Measurements from ENCODE around the gene RPS27. TPM values are rescaled to one million over a fixed set of nuclear protein-coding genes. Genes with fewer than 3 reads are reported as not detected.

The RPS27 gene
- total and polyA plus RNA-seq, 2 of the 13 experiments (the other 11 are each of a cell fraction or from before 2014, with no cell fraction given) = 3,737 to 9,964 TPM

DNA sequence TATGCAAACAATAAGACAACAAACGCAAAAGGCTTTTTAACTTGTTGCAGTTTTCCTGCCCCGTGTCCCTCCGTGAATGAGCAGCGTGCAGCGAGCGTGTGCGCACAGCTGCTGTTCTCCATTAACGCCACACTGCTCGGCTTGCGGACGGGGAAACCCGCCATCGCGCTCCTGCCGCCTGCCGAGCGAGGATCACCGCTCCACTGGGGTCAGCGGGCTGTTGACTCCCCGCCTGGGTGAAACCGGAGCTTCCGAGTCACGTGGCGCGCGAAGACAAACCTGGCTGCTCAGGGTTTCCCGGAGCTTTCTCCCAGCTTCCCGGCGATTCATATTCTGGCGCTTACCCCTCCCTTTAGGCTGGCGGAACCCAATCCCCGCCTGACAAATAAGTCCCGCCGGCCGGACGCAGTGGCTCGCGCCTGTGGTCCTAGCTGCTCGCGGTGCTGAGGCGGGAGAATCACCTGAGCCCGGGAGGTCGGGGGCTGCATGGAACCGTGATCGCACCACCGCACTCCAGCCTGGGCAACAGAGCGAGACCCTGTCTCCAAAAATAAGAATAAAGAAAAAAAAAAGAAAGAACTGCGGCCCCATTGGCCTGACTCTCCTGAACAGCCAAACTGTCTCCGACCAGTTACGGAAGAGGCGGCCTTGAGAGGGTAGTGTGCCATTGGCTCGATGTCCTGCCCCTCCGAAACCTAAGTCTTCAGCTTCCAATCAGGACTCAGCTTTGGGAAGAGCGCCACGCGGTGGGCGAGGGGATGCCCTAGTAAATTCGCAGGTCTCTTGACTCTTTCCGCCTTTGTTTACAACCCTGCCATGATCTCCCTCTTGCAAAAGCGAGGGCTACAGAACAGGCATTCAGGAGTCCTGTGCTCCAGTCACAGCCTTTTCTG, 23.2 kb upstream of the RPS27 start, which contains the start of gene CREB3L4 (continued):
- TF ChIP-seq, protein P1, sequence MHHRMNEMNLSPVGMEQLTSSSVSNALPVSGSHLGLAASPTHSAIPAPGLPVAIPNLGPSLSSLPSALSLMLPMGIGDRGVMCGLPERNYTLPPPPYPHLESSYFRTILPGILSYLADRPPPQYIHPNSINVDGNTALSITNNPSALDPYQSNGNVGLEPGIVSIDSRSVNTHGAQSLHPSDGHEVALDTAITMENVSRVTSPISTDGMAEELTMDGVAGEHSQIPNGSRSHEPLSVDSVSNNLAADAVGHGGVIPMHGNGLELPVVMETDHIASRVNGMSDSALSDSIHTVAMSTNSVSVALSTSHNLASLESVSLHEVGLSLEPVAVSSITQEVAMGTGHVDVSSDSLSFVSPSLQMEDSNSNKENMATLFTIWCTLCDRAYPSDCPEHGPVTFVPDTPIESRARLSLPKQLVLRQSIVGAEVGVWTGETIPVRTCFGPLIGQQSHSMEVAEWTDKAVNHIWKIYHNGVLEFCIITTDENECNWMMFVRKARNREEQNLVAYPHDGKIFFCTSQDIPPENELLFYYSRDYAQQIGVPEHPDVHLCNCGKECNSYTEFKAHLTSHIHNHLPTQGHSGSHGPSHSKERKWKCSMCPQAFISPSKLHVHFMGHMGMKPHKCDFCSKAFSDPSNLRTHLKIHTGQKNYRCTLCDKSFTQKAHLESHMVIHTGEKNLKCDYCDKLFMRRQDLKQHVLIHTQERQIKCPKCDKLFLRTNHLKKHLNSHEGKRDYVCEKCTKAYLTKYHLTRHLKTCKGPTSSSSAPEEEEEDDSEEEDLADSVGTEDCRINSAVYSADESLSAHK (CRISPR knock-in tag; IDR thresholded peaks at IDR 0.05; ENCODE audit: borderline replicate concordance) = no peak
- TF ChIP-seq ZFYVE20 (CRISPR knock-in tag; IDR thresholded peaks at IDR 0.05; ENCODE audit: borderline replicate concordance, low read depth) (0 out of 2 replicates have a peak, but pooled peaks have one; percentile 71), MAF1 (CRISPR knock-in tag; IDR thresholded peaks at IDR 0.05; ENCODE audit: borderline replicate concordance) (no peak), KMT2B (CRISPR knock-in tag; IDR thresholded peaks at IDR 0.05) (peak; percentile 82), ZSCAN20 (CRISPR knock-in tag; IDR thresholded peaks at IDR 0.05; ENCODE audit: borderline replicate concordance) (no peak), KLF11 (CRISPR knock-in tag; IDR thresholded peaks at IDR 0.05) (peak; percentile 72; the same call in 1 of the 2 replicates), ZNF296 (CRISPR knock-in tag; conservative IDR thresholded peaks at IDR 0.05) (no peak), CAMTA2 (CRISPR knock-in tag; IDR thresholded peaks at IDR 0.05; ENCODE audit: borderline replicate concordance) (no peak), ZNF10 (CRISPR knock-in tag; IDR thresholded peaks at IDR 0.05; ENCODE audit: borderline replicate concordance, low read depth) (no peak), PHB2 (IDR thresholded peaks at IDR 0.05; ENCODE audit: partially characterized antibody) (no peak), ZNF746 (CRISPR knock-in tag; IDR thresholded peaks at IDR 0.05) (peak; percentile 34), CBX2 (IDR thresholded peaks at IDR 0.05; ENCODE audit: low read depth, low read length) (no peak), CBX2 (CRISPR knock-in tag; IDR thresholded peaks at IDR 0.05; ENCODE audit: low read depth) (no peak; the same call in 1 of the 2 replicates), CREB1 (IDR thresholded peaks at IDR 0.05) (peak; percentile 69; the same call in 1 of the 2 replicates), CREB1 (CRISPR knock-in tag; IDR thresholded peaks at IDR 0.05) (peak; percentile 86), ZNF460 (CRISPR knock-in tag; IDR thresholded peaks at IDR 0.05; ENCODE audit: borderline replicate concordance) (no peak)
- TF ChIP-seq, protein P2, sequence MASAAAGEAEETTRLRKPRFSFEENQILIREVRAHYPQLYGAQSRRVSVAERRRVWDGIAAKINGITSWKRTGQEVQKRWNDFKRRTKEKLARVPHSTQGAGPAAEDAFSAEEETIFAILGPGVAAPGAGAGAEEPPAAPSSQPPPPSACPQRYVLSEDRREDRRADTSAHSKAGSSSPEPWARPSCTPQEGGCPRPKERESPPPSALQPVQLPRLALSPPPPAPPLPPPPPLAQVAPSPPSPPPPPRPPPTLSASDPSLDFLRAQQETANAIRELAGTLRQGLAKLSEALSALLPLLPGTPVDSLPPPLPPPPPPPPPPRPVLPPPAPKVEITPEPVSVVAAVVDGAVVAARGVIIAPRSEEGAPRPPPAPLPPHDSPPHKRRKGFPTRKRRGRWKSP (CRISPR knock-in tag; IDR thresholded peaks at IDR 0.05) = peak; percentile 87
- TF ChIP-seq, protein P3, sequence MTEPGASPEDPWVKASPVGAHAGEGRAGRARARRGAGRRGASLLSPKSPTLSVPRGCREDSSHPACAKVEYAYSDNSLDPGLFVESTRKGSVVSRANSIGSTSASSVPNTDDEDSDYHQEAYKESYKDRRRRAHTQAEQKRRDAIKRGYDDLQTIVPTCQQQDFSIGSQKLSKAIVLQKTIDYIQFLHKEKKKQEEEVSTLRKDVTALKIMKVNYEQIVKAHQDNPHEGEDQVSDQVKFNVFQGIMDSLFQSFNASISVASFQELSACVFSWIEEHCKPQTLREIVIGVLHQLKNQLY (CRISPR knock-in tag; IDR thresholded peaks at IDR 0.05) = 0 out of 2 replicates have a peak, but pooled peaks have one; percentile 29
- TF ChIP-seq, protein P4, sequence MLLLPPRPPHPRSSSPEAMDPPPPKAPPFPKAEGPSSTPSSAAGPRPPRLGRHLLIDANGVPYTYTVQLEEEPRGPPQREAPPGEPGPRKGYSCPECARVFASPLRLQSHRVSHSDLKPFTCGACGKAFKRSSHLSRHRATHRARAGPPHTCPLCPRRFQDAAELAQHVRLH (CRISPR knock-in tag; IDR thresholded peaks at IDR 0.05; ENCODE audit: borderline replicate concordance, low read depth) = peak; percentile 94; the same call in 1 of the 2 replicates
- TF ChIP-seq, protein P5, sequence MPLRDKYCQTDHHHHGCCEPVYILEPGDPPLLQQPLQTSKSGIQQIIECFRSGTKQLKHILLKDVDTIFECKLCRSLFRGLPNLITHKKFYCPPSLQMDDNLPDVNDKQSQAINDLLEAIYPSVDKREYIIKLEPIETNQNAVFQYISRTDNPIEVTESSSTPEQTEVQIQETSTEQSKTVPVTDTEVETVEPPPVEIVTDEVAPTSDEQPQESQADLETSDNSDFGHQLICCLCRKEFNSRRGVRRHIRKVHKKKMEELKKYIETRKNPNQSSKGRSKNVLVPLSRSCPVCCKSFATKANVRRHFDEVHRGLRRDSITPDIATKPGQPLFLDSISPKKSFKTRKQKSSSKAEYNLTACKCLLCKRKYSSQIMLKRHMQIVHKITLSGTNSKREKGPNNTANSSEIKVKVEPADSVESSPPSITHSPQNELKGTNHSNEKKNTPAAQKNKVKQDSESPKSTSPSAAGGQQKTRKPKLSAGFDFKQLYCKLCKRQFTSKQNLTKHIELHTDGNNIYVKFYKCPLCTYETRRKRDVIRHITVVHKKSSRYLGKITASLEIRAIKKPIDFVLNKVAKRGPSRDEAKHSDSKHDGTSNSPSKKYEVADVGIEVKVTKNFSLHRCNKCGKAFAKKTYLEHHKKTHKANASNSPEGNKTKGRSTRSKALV (CRISPR knock-in tag; IDR thresholded peaks at IDR 0.05) = peak; percentile 75; the same call in 1 of the 2 replicates
- TF ChIP-seq, protein P6, sequence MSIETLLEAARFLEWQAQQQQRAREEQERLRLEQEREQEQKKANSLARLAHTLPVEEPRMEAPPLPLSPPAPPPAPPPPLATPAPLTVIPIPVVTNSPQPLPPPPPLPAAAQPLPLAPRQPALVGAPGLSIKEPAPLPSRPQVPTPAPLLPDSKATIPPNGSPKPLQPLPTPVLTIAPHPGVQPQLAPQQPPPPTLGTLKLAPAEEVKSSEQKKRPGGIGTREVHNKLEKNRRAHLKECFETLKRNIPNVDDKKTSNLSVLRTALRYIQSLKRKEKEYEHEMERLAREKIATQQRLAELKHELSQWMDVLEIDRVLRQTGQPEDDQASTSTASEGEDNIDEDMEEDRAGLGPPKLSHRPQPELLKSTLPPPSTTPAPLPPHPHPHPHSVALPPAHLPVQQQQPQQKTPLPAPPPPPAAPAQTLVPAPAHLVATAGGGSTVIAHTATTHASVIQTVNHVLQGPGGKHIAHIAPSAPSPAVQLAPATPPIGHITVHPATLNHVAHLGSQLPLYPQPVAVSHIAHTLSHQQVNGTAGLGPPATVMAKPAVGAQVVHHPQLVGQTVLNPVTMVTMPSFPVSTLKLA (IDR thresholded peaks at IDR 0.05) = peak; percentile 68
